HG03159 (cell line): ENCODE results near the gene RPIA.

Experiments
- ATAC-seq: cut with Tn5 transposase; IDR thresholded peaks from one replicate; pipeline ENCODE4 v1.9.1; 2021; ENCODE audit warnings: mild to moderate bottlenecking, moderate library complexity; ENCODE audit not compliant: unreplicated experiment

The RPIA gene

DNA sequence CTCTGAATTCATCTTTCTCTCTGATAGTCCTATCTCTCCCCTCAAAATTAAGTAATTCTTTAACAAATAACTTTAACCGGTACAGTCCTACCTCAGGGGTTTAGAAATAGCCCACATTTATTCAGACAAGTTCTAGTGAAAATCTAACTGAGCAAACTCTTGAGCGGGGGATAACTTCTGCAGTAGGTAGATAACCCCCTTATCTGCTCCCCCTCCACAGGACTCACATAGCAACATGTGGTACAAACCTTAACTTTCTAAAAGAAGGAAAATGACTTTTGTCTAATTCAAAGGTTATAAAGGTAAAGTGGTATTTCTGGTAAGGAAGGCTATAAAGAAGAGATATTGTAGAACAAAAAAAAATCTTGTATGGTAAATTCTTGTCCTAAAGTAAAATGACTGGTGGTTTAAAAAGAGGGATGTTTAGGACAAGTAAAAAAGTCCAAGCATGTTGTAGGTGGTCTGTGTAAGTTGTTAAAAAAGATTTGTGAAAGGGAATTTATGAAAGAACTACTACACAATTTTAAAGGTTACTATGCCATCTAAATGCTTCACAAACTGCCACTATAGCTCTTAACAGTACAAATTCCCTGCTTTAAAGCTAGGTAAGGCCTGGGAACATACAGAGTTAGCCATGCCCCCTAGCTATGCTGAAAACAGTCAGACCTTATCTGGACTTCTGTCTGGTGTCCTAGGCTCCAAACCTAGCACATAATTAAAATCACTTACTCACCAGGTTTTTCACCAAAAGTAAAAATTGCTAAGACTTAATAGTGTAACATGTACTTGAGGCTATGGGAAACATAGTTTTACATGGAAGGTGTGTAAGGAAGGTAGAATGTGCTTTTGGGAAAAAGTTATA is 8.1 kb upstream of the RPIA start:
- no peak for ATAC-seq

DNA sequence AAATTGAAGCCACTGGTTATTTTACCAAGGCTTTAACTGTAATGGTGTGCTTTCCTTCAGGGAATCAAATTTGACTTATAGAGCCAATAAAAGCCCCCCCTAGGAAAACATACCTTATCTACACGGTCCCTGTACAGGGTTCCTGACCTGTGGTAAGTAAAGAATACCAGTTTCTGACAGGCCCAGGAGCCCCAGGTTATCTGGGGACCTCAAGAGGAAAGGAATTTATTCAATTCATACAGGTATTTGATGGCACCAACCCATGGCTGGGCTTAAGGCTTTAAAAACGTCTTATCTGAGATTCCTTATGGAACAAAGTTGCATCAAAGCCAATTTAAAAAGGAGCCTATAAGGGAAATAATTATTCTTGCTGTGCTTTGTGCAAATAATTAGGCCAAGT is 7.0 kb upstream of the RPIA start:
- ATAC-seq, result no peak

DNA sequence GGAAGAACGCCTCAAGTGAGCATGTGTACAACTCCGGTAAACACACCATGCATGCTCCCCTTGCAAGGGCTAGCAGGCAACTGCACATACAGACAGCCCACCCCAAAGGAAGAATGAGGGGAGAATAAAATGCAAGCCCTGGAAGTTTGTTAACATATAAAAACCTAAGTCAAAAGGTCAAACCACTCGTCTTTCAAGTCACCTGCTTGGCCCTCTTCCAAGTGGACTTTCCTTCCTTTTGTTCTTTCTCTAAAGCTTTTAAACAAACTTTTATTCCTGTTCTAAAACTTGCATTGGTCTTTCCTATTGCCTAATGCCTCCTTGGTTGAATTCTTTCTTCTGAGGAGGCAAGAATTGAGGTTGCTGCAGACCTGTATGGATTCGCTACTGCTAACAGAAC is 5.2 kb upstream of the RPIA start:
- no peak for ATAC-seq

DNA sequence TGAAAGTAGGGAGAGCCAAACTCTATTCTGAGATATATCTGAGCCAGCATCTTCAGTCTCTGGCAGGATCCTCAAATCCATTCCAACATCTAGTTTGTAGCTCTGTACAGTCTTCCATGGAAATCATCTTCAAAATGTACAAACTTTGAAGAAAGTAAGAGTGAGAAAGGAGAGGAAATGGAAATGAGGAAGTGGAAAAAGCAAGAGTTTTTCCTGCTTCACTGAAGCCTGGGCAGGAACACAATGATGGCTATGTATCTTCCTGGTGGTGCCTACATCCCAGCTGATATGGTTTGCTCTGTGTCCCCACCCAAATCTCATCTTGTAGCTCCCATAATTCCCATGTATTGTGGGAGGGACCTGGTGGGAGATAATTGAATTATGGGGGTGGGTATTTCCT is 4.1 kb upstream of the RPIA start:
- no peak for ATAC-seq

DNA sequence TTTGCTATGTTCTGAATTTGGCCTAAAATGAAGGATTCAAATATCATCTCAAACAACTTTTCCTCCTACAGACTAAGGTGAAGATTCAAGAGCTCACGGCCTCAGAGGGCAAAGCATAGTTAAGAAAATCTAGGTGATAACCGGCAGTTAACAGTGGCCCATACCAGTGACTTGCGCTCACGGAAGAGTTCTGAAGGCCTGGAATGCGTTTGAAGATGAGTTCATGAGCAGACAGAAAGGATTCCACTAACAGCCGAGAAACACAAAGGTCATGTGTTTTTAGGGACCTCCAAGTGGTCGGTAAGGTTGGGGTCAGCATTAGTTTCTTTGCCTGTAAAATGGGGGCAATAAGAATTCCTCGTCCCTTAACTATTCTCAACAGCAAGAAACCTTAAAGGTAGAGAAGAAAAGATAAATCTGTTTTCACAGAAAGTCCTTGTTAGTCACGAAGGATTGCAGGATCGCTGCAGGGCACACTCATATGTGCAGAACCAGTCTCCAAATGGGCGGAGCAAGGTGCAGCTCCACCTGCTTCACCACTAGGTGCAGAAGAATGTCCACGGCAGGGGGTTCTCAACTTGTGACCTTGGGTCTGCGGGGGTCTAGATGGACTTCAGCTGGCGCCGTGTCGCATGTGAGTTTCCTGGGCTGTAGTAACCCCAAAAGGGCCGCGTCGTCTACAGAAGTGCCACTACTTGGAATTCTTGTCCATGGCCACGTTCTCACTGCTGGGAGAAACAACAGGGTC is 708 bp upstream of the RPIA start:
- ATAC-seq, result peak; percentile 26

DNA sequence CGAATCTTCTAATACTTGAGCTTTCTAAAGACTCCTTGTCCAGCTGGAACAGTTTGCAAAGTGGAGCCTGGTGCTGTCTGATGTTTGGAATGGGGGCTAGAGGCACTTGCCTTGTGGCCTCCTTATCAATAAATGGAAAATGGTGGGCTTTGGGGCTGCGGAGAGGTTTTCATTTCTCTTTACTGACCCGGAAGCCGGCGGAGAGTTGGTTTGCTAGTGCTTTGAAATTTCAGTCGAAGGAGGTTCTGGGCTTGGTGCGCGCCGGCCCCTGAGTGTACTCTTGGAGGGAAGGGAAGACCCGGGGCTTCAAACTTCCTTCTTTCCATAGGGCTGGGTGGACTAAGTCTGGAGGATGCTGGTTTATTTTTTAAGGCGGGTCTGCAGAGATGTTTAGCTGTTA is 714 bp downstream of the RPIA start:
- no peak for ATAC-seq

DNA sequence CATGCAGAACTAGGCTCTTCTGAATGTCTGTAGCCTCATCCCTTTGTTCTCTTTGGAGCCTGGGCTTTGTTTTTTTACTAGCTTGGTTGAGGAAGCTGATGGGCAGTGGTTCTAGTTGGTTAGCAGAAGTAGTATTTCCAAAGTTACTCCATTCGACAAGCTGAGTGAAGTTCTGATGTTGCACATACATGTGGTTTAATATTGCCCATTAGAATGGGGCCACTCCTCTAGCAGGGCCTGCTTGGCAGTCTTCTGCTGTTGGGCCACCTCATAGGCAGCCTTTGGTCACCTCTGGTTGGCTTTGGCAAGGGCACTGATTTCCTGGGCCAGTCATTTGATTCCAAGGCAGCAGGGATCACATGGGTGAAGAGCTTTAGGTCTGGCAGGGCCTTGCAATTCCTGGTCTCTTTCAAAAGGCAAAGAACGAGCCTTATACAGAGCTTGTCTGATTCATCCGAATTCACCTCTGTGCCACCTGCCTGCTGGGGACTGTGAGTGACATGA is 2.5 kb downstream of the RPIA start:
- no peak for ATAC-seq

DNA sequence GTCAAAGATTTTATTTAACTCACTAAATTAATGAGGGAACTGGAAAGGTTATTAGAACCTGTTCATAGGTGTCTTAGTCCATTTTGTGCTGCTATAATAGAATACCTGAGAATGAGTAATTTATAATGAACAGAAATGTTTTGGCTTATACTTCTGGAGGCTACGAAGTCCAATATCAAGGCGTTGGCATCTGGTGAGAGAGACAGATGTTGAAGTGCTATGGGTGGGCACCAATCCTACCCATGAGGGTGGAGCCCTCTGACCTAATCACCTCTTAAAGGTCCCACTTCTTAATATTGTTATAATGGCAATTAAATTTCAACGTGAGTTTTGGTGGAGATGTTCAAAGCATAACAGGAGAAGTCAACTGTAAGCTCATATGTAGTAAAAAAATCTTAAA is 5.1 kb downstream of the RPIA start:
- ATAC-seq, result no peak

DNA sequence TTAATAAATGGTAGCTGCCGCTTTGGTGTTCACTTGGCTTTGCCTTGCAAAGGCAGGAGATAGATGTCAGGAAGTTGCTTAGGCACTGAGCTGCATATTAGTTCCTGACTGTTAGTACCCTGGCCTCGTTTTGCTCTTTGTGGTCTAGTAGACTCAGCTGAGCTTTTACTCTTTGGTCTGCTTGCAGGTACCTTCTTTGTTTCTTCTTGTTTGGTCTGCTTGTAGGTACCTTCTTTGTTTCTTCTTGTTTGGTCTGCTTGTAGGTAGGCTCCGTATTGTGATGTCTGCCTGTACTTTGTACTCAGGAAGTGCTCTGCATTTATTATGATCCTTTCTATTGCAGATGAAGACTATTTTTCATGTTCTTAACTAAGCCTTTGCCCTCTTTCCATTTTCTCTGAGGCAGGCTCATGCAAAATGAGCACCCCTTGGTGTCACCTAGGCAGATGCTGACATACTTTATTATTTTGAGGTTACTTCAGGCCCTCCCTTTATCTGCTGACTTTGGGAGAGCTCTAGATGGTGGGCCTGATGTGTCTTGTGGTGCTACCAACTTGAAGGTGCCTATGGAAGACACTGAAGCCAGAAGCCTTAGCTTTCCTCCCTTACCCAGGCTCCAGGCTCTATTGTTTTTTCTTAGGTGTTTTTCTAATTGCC is 6.0 kb downstream of the RPIA start:
- no peak for ATAC-seq

DNA sequence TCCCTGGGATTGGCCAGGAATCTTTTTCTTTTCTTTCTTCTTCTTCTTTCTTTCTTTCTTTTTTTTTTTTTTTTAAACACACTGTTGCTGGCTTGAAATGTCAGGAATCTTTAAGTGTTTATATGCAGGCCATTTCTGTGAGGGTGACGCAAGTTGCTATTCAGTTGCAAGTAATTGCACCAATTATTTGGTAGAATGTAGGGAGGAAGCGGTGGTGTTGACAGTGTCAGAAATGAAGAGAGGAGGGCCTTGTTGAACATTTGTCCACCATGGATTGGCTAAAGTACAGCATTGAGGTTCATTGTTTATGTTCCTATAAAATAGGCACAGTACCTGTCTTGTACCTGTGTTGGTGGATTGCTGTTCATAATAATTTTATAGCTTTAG is 6.5 kb downstream of the RPIA start:
- no peak for ATAC-seq

DNA sequence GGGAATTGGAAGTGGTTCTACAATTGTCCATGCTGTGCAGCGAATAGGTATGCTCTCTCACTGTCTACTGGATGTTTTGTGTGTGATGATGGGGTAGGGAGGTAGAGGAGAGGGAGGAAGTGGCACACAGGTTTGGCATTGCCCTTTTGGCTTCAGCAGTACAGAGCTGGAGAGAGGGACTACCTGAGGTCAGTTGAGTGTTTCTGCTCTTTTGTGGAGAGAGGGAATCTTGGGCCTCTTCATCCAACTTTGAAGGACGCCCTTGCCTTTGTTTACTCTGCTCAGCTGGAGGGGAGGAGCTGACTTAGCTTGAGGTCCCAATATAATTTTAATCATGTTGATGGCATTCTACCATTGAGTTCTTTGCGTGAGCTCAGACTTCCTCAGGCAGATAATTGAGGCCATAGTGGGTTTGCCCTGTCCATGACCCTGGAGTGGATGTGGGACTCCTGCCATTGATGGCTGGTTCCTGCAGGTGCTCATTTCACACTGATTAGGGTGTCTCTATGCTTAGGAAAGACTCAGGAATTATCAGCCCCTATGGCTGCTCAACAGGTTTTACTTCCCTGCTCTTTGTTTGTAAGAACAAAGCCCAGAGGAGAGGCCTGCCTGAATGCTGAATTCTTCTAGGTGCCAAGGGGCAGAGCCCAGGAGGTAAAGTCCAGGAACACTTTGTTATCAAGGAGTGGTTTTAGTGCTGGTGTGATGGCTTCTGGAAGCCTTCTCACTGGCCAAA is 7.2 kb downstream of the RPIA start:
- ATAC-seq, result no peak

DNA sequence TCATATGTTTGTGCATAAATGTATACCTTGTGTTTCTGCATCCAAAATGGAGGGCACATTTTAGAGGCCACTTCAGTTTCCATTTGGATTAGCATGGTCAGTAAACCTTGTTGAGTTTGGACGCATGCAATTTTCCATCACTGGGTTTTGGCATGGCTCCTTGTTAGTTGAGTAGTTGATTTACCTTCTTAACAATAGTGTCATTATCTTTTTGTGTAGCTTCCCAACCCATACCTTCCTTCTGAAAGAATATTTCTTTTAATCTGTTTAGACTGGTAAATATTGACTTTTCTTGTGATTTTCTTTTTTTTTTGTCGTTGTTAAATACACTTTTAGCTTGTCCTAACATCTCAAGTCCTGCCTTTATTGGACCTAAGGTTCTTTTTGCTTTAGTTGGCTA is 15.5 kb downstream of the RPIA start:
- ATAC-seq, result no peak

DNA sequence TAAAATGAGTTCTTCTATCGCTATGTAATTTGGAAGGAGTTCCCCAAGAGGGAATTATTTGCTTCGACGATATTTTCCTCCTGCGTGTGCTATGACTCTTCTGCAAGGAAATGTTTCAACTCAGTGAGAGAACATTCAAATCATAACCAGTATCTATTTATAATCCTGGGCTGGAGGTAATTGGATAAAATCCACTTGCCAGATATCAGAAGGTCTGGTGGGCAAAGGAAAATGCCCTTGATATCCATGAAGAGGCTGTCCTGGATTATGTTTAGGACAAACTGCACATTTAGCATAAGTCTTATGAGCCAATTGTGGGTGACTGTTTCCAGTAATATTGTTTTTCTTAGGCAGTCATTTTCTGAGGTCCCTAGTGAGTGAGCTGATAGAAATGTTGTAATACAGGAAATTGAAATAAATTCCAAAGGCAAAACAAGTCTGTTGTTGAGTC is 17.7 kb downstream of the RPIA start:
- ATAC-seq, result no peak

DNA sequence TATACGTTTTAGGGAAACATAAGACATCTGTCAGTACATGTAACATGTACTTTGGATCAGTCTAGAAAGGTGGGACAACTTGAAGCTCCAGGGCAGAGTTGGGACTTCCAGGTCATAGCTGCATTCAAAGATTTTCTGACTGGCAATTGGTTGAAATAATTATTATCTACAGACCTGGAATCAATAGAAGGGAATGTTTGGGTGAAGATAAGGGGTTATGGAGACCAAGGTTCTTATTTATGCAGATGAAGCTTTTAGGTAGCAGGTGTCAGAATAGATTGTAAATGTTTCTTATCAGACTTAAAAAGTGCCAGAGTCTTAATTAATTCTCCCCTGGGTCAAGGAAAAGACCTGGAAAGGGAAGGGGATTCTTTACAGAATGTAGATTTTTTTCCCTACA is 19.8 kb downstream of the RPIA start:
- no peak for ATAC-seq

DNA sequence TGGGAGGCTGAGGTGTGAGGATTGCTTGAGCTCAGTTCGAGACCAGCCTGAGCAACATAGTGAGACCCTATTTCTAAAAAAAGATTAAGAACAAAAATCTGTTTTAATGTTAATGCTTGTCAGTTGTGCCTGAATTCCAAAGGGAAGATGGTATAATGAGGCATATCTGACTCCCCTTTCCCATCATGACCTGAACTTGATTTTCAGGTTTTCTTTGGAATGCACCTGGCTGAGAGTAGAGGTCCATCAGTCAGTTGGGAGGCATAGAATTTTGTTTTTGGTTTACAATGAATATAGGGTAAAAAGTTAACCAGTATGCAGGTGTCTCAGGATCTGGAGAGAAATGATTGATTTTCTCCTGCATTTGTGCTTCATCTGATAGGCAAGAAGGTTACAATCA is 20.4 kb downstream of the RPIA start:
- no peak for ATAC-seq

DNA sequence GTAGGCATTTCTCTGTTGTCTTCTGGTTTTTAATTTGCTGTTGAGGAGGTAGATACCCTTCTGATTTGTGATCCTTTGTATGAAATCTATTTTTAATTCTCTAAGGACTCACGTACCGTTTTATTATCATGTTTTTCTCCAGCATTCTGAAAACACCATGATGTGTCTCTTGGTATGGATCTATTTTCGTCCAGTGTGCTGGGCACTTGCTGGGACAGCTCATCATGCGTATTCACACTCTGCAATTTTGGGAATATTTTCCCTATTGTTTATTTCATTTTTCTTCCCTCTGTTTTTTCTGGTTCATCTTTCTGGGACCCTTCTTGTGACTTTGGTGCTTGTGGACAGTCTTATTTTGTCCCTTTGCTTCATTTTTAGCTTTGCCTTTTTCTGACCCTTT is 21.9 kb downstream of the RPIA start:
- ATAC-seq, result no peak

DNA sequence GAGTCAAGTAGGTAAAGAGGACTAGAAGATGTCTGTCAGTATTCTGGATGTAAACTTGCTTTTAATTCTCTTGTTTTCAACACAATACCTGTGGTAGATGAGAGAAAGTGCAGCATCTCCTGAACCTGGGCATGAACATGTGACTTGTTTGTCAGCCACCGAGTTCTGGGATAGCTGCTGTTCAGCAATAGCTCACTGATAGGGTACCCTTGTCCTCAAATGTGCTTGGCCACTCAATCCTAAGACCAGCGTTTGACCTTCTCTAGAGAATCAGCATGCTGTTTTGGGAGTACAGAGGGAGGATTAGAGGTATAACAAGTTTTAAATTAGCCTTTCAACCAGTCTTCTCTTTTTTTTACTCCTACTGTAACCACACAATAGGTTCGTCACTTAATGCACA is 23.2 kb downstream of the RPIA start:
- no peak for ATAC-seq

DNA sequence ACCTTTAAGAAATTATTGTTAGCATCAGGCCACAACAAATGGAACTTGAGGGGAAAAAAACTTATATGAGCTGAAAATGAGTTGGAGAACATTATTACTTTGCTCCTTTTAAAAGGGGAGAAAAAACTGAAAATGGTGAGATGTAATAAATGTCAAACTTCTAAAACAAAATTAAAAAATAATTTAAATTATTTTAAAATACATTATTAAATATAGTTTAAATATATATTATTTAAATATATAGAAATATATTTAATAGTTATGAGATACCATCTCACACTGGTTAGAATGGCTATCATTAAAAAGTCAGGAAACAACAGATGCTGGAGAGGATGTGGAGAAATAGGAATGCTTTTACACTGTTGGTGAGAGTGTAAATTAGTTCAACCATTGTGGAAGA is 28.9 kb downstream of the RPIA start:
- ATAC-seq, result no peak

DNA sequence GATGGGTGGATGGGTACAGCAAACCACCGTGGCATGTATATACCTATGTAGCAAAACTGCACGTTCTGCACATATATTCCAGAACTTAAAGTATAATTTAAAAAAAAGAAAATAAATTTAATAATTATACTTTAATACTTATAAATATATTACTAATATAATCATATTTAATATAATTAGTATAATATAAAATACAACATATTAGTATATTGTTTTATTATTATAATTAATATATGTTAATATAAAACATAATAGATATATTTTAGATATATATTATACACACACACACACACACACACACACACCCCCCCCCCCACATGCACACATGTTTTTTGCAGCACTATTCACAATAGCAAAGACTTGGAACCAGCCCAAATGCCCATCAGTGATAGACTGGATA is 29.8 kb downstream of the RPIA start:
- ATAC-seq, result no peak

DNA sequence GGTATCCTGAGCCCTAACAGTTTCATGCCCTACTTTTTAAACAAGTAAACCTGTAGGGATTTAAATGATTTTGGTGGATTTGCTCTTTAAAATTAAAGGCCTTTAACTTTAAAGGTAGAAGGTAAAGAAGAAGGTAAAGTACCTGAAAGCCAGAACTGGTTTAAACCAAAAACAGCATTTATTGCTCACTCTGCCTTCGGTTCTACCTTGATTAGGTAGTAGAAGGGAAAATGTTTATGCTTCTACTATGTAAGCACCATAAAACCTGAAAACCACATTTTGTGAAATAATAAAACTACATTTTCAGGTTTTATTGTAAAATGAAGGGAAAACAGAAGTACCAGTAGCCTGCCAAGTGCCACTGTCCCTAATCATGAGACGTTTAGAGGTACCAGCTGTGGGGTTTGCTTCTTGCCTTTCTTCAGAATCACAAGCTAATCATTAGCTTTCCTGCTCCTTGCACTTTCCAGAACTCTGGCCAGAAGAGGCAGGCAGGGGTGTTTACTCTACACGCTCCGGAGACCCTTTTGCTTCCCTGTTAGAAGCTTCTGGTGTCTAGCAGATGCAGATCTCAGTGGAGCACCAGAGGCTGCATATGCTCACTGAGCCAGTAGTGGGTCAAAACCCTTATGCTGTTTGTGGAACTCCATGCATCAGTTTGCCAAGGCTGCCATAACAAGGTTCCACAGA is 33.3 kb downstream of the RPIA start:
- ATAC-seq, result no peak
